Endothelial cell of umbilical vein (primary cell): Measurements from ENCODE around the gene QPCT.

Experiments
- EZH2 ChIP-seq: IDR thresholded peaks from 2 replicates; pipeline ENCODE4 v1.6.1; 2012; ENCODE audit warnings: borderline replicate concordance, low read depth, mild to moderate bottlenecking, moderate library complexity, low read length, inconsistent platforms; ENCODE audit not compliant: severe bottlenecking
- FOS ChIP-seq: IDR thresholded peaks from 2 replicates; pipeline ENCODE4 v1.6.1; 2011; ENCODE audit warnings: mild to moderate bottlenecking, low read length, moderate library complexity, borderline replicate concordance; ENCODE audit not compliant: insufficient read depth
- POLR2A ChIP-seq: IDR thresholded peaks from 2 replicates; pipeline ENCODE4 v1.6.1; 2012; ENCODE audit warnings: low read depth, mild to moderate bottlenecking, control low read depth, low read length
- TF ChIP-seq, protein P1 (sequence below), 2 donors: IDR thresholded peaks; 1 replicate in 1 of 2; 2 replicates in 1 of 2; pipeline ENCODE4 v1.5.1; 2011; ENCODE audit warnings: low read length in 2 of 2, mild to moderate bottlenecking in 2 of 2, moderate library complexity in 2 of 2, control low read depth in 1 of 2, inconsistent platforms in 1 of 2, low read depth in 1 of 2; ENCODE audit not compliant: insufficient read depth in 1 of 2; ENCODE audit errors: extremely low read depth in 1 of 2
- TF ChIP-seq, protein P2 (sequence below): IDR thresholded peaks from 2 replicates; pipeline ENCODE4 v1.6.1; 2011; ENCODE audit not compliant: insufficient read depth, insufficient read length

DNA sequence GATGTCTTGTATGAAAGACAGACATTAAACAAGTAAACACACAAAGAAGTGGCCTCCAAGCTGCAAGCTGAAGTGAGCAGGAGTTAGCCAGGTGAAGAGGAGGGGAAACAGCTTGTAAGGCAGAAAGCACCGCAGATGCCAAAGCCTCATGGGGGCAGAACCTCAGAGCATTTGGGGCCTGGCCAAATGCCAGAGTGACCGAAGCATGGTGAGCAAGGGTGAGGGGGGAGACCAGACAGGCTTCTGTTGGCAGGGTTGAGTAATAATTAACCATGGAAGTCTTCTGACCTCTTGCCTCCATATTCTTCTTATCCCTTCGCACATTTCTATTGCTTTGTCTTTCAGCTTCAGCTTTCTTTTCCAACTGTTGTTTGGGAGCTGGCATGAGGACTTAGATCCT is 5.6 kb downstream of the QPCT start:
- TF ChIP-seq, protein P1, sequence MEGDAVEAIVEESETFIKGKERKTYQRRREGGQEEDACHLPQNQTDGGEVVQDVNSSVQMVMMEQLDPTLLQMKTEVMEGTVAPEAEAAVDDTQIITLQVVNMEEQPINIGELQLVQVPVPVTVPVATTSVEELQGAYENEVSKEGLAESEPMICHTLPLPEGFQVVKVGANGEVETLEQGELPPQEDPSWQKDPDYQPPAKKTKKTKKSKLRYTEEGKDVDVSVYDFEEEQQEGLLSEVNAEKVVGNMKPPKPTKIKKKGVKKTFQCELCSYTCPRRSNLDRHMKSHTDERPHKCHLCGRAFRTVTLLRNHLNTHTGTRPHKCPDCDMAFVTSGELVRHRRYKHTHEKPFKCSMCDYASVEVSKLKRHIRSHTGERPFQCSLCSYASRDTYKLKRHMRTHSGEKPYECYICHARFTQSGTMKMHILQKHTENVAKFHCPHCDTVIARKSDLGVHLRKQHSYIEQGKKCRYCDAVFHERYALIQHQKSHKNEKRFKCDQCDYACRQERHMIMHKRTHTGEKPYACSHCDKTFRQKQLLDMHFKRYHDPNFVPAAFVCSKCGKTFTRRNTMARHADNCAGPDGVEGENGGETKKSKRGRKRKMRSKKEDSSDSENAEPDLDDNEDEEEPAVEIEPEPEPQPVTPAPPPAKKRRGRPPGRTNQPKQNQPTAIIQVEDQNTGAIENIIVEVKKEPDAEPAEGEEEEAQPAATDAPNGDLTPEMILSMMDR (IDR thresholded peaks at IDR 0.05; ENCODE audit: extremely low read depth in 1 of 2, insufficient read depth in 1 of 2, low read depth in 1 of 2, low read length in 2 of 2) = no peak
- TF ChIP-seq, protein P2, sequence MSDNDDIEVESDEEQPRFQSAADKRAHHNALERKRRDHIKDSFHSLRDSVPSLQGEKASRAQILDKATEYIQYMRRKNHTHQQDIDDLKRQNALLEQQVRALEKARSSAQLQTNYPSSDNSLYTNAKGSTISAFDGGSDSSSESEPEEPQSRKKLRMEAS = no peak
- TF ChIP-seq POLR2A = no peak
- no peak for TF ChIP-seq EZH2
- no peak for TF ChIP-seq FOS
